Kidney epithelial cell (primary cell): ENCODE measurements around the gene DHRS3. TPM values are rescaled to one million over a fixed set of nuclear protein-coding genes. Genes with fewer than 3 reads are reported as not detected.

Experiments
- DNase-seq: peaks from one replicate; pipeline ENCODE4 v3.0.0-alpha.2; 2010; ENCODE audit warnings: low read depth
- H3K27me3 ChIP-seq: 2 replicates; pipeline ENCODE4 v1.6.0; 2011; ENCODE audit warnings: low read length; ENCODE audit not compliant: control insufficient read depth, insufficient read depth
- H3K36me3 ChIP-seq: 2 replicates; pipeline ENCODE4 v1.5.1; 2011; ENCODE audit warnings: low read length; ENCODE audit not compliant: control insufficient read depth, insufficient read depth
- H3K4me3 ChIP-seq: 2 replicates; pipeline ENCODE4 v1.5.1; 2011; ENCODE audit warnings: low read depth, mild to moderate bottlenecking, control low read depth, low read length
- total RNA-seq: library from RNA; depleted of rRNA; stranded (reverse); fragments of >200 nt; gene quantifications from 2 replicates; pipeline ENCODE4 v1.2.3, GENCODE V29; 2015
- TF ChIP-seq, protein P1 (sequence below): IDR thresholded peaks from 2 replicates; pipeline ENCODE4 v1.5.1; 2011; ENCODE audit warnings: mild to moderate bottlenecking, moderate library complexity, low read length, control low read depth, inconsistent platforms; ENCODE audit not compliant: insufficient read depth, poor library complexity, severe bottlenecking

DHRS3 gene
- total RNA-seq, 1 donor from 2014 or later: 37.4 TPM

DNA sequence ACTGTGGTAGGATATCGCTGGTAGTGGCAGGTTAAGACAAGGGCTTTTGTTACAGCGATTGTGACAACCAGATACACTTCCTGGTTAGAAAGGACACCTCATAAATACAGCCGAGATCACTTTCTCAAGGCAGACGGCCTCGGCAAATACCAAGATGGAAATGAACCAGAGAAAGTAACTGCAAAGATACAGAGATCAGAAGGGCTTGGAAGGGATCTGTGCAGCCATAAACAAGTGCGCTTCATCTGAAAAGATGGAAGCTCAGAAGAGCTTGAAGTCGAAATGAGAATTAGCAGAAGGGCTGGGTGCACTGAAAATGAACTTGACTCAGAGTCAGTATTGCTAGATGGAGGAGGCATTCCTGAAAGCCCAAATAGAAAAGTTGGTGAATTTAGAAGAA lies 7.1 kb downstream of the DHRS3 start:
- H3K27me3 ChIP-seq: no peaks in the 10 kb centered on the region
- TF ChIP-seq, protein P1, sequence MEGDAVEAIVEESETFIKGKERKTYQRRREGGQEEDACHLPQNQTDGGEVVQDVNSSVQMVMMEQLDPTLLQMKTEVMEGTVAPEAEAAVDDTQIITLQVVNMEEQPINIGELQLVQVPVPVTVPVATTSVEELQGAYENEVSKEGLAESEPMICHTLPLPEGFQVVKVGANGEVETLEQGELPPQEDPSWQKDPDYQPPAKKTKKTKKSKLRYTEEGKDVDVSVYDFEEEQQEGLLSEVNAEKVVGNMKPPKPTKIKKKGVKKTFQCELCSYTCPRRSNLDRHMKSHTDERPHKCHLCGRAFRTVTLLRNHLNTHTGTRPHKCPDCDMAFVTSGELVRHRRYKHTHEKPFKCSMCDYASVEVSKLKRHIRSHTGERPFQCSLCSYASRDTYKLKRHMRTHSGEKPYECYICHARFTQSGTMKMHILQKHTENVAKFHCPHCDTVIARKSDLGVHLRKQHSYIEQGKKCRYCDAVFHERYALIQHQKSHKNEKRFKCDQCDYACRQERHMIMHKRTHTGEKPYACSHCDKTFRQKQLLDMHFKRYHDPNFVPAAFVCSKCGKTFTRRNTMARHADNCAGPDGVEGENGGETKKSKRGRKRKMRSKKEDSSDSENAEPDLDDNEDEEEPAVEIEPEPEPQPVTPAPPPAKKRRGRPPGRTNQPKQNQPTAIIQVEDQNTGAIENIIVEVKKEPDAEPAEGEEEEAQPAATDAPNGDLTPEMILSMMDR: no peak

DNA sequence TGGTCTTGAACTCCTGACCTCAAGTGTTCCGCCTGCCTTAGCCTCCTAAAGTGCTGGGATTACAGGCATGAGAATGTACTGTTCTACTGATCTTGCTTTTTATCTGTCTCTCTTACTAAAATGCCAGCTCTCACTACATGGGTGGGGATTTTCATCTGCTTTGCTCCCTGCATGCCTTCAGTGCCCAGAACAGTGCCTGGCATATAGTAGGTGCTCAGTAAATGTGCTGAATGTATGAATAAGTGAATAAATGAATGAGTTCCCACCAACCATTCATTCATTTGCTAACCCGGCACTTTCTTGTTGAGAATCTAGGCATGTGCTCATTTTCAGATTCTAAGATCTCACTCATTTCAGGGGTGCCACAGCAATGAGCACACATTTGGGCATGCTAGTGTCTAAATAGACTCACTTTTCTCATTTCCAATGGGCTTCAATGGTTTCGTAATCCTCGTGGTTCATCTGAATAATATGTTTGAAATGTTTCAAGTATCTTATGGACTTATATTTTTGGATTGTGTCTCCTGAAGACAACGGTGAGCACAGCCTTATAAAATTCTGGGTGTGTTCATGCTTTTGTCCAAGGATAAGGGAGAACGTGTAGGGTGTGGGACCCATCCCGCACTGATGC lies 7.6 kb downstream of the DHRS3 start:
- DNase-seq: no peak
- H3K36me3 ChIP-seq: peaks cover 1% of the 10 kb centered on the region
- no peak overlapping the region for H3K4me3 ChIP-seq
- TF ChIP-seq, protein P1: no peak
- no peaks in the 10 kb centered on the region for H3K27me3 ChIP-seq

More for the DNA sequence above, 7.1 kb downstream of the DHRS3 start:
- Histone ChIP-seq H3K36me3 (peaks cover 1% of the 10 kb centered on the region), H3K4me3 (no peak overlapping the region)
- DNase-seq: no peak

DNA sequence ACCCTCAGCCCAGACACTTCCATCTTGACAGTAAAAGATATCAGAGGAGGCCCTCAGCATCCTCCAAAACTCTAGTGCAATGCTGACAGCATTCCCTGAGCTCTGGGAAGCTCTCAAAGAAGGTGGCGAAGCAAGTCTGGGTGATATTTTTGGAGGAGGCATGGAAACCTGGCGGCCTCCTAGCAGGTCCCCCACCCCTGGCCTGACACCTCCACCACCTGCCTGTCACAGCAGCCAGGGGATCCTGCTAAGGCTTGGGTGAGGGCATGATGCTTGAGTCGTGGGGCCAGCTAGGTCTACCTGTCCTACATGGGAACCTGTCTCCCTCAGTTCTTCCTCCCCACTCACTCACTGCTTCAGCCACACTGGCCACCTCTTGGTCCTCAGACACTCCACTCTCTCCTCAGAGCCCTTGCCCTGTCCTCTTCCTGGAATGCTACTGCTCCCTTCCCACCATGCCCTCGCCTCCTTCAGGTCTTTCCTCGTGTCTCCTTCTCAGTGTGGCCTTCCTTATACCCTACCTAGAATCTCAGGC lies 8.5 kb downstream of the DHRS3 start:
- DNase-seq: no peak
- H3K27me3 ChIP-seq: no peaks in the 10 kb centered on the region
- peaks cover 1% of the 10 kb centered on the region for H3K36me3 ChIP-seq
- H3K4me3 ChIP-seq: no peak overlapping the region
- TF ChIP-seq, protein P1: no peak

GRCh38 chr1:12608311-12608957 lies 9.6 kb downstream of the DHRS3 start:
- Histone ChIP-seq H3K27me3 (no peaks in the 10 kb centered on the region), H3K4me3 (no peak overlapping the region), H3K36me3 (peaks cover 1% of the 10 kb centered on the region)
- DNase-seq: no peak
- TF ChIP-seq, protein P1: no peak

DNA sequence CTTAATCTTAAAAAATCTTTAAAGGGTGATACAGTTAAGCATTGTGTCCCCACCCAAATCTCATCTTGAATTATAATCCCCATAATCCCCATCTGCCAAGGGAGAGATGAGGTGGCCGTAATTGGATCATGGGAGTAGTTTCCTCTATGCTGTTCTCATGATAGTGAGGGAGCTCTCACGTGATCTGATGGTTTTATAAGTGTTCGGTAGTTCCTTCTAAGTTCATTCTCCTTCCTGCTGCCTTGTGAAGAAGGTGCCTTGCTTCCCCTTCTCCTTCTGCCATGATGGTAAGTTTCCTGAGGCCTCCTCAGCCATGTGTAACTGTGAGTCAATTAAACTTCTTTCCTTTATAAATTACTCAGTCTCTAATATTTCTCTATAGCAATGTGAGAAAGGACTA lies 10.7 kb downstream of the DHRS3 start:
- TF ChIP-seq, protein P1: no peak

More for the DNA sequence above, 10.7 kb downstream of the DHRS3 start:
- DNase-seq: no peak
- Histone ChIP-seq H3K4me3 (no peak overlapping the region), H3K36me3 (peaks cover 1% of the 10 kb centered on the region), H3K27me3 (no peaks in the 10 kb centered on the region)
